HG02623 (cell line): ENCODE data around the gene TXNRD2.
"Not testable (repeated sequence)": the region's sequence is repeated elsewhere in the genome, so short reads cannot be mapped to it uniquely, and the experiment has no call there.

Experiments used
- ATAC-seq: cut with Tn5 transposase; IDR thresholded peaks from one replicate; pipeline ENCODE4 v1.9.1; 2021; ENCODE audit warnings: moderate library complexity; ENCODE audit not compliant: unreplicated experiment

Gene TXNRD2

GRCh38 chr22:19890502-19891316 lies 50.9 kb downstream of the TXNRD2 start:
- no peak for ATAC-seq

- ATAC-seq: no peak
Measured at GRCh38 chr22:19889951-19890350, 51.7 kb downstream of the TXNRD2 start.

- ATAC-seq: no peak
Measured at GRCh38 chr22:19888131-19888746, 53.4 kb downstream of the TXNRD2 start.

GRCh38 chr22:19887256-19887985 lies 54.2 kb downstream of the TXNRD2 start:
- no peak for ATAC-seq

GRCh38 chr22:19886605-19887255 lies 54.9 kb downstream of the TXNRD2 start:
- ATAC-seq: no peak

GRCh38 chr22:19885841-19886592 lies 55.6 kb downstream of the TXNRD2 start:
- ATAC-seq: no peak

- ATAC-seq: no peak
Measured at GRCh38 chr22:19884954-19885751, 56.5 kb downstream of the TXNRD2 start.

GRCh38 chr22:19884161-19884953 lies 57.3 kb downstream of the TXNRD2 start:
- no peak for ATAC-seq

- not testable (repeated sequence) for ATAC-seq
Measured at GRCh38 chr22:19883446-19883845, 58.2 kb downstream of the TXNRD2 start.

- no peak for ATAC-seq
Measured at GRCh38 chr22:19882446-19883381, 58.9 kb downstream of the TXNRD2 start.

- ATAC-seq: no peak
Measured at GRCh38 chr22:19880786-19881569, 60.6 kb downstream of the TXNRD2 start.

- ATAC-seq: no peak
Measured at GRCh38 chr22:19879992-19880785, 61.4 kb downstream of the TXNRD2 start.

GRCh38 chr22:19879643-19879991 lies 62.0 kb downstream of the TXNRD2 start:
- no peak for ATAC-seq

- no peak for ATAC-seq
Measured at GRCh38 chr22:19879246-19879570, 62.4 kb downstream of the TXNRD2 start.

- ATAC-seq: no peak
Measured at GRCh38 chr22:19878461-19879245, 63.0 kb downstream of the TXNRD2 start.
